SK-N-SH treated with all-trans-retinoic acid at 6 μM for 48 hours (cell line): ENCODE measurements around the gene MOXD1.

ENCODE experiments used
- ARNTL ChIP-seq: fragments of 450-650 bp; formaldehyde crosslinking; IDR thresholded peaks from 2 replicates; pipeline ENCODE4 v1.5.0; 2020; ENCODE audit warnings: low read depth, mild to moderate bottlenecking, moderate library complexity, borderline replicate concordance
- BACH2 ChIP-seq: fragments of 250-450 bp; sonication (Bioruptor Pico); IDR thresholded peaks from 2 replicates; pipeline ENCODE4 v1.9.0; 2021; ENCODE audit warnings: mild to moderate bottlenecking, borderline replicate concordance
- GLIS3 ChIP-seq: fragments of 250-450 bp; sonication (Bioruptor Pico); IDR thresholded peaks from 2 replicates; pipeline ENCODE4 v1.5.0; 2020; ENCODE audit warnings: mild to moderate bottlenecking, moderate library complexity
- ISL1 ChIP-seq: fragments of 250-450 bp; sonication (Bioruptor Pico); IDR thresholded peaks from 2 replicates; pipeline ENCODE4 v2.1.2; 2022; ENCODE audit warnings: mild to moderate bottlenecking, moderate library complexity
- OSR1 ChIP-seq: fragments of 250-450 bp; sonication (Bioruptor Pico); IDR thresholded peaks from 2 replicates; pipeline ENCODE4 v1.8.0; 2022; ENCODE audit warnings: moderate library complexity, mild to moderate bottlenecking, inconsistent platforms
- PATZ1 ChIP-seq: fragments of 250-450 bp; sonication (Bioruptor Pico); IDR thresholded peaks from 2 replicates; pipeline ENCODE4 v1.8.0; 2020; ENCODE audit warnings: mild to moderate bottlenecking, moderate library complexity, borderline replicate concordance
- PPARA ChIP-seq: fragments of 250-450 bp; sonication (Bioruptor Pico); IDR thresholded peaks from 2 replicates; pipeline ENCODE4 v1.5.0; 2020; ENCODE audit warnings: mild to moderate bottlenecking, borderline replicate concordance
- RARB ChIP-seq: fragments of 250-450 bp; sonication (Bioruptor Pico); IDR thresholded peaks from 2 replicates; pipeline ENCODE4 v1.8.0; 2021; ENCODE audit warnings: mild to moderate bottlenecking, moderate library complexity
- SNAI2 ChIP-seq: fragments of 250-450 bp; sonication (Bioruptor Pico); IDR thresholded peaks from 2 replicates; pipeline ENCODE4 v1.5.0; 2020; ENCODE audit warnings: mild to moderate bottlenecking, moderate library complexity
- TOX ChIP-seq: fragments of 250-450 bp; sonication (Bioruptor Pico); IDR thresholded peaks from 2 replicates; pipeline ENCODE4 v1.8.0; 2021; ENCODE audit warnings: mild to moderate bottlenecking, moderate library complexity, borderline replicate concordance
- ZFP3 ChIP-seq: fragments of 250-450 bp; sonication (Bioruptor Pico); IDR thresholded peaks from 2 replicates; pipeline ENCODE4 v1.5.0; 2020; ENCODE audit warnings: mild to moderate bottlenecking, moderate library complexity
- ZNF8 ChIP-seq: fragments of 450-650 bp; formaldehyde crosslinking; IDR thresholded peaks from 2 replicates; pipeline ENCODE4 v1.5.0; 2020; ENCODE audit warnings: mild to moderate bottlenecking, moderate library complexity

- TF ChIP-seq ISL1 (no peak), GLIS3 (CRISPR knock-in tag) (no peak), ARNTL (CRISPR knock-in tag) (no peak), OSR1 (no peak), PPARA (CRISPR knock-in tag) (no peak), PATZ1 (no peak), TOX (CRISPR knock-in tag) (no peak), ZNF8 (CRISPR knock-in tag) (no peak), ZFP3 (CRISPR knock-in tag) (no peak), SNAI2 (no peak), BACH2 (CRISPR knock-in tag) (no peak), RARB (no peak)
These were observed 84.3 kb downstream of the MOXD1 start for GRCh38 chr6:132316970-132317369.
